ENCODE measurements around the gene KDM4B.

Gene KDM4B

GRCh38 chr19:5085566-5085965 lies 116.7 kb downstream of the KDM4B start:
- DNase-seq (ENCODE audit: low read depth), result no peak
- TF ChIP-seq CTCF (IDR thresholded peaks at IDR 0.05; ENCODE audit: control insufficient read depth, insufficient read depth, low read depth, low read length, missing control alignments), result no peak
- H3K4me3 ChIP-seq (ENCODE audit: control insufficient read depth, low read depth, low read length), result no peak overlapping the region

GRCh38 chr19:5086230-5086629 lies 117.3 kb downstream of the KDM4B start:
- no peak overlapping the region for H3K4me3 ChIP-seq (ENCODE audit: control insufficient read depth, low read depth, low read length)
- TF ChIP-seq CTCF (IDR thresholded peaks at IDR 0.05; ENCODE audit: control insufficient read depth, insufficient read depth, low read depth, low read length, missing control alignments), result no peak

GRCh38 chr19:5086725-5087439 lies 118.0 kb downstream of the KDM4B start:
- no peak for TF ChIP-seq CTCF (IDR thresholded peaks at IDR 0.05; ENCODE audit: control insufficient read depth, insufficient read depth, low read depth, low read length, missing control alignments)
- no peak overlapping the region for H3K4me3 ChIP-seq (ENCODE audit: control insufficient read depth, low read depth, low read length)
- DNase-seq (ENCODE audit: low read depth), result no peak

More at GRCh38 chr19:5086230-5086629, 117.3 kb downstream of the KDM4B start:
- DNase-seq (ENCODE audit: low read depth), result no peak

- no peak overlapping the region for H3K4me3 ChIP-seq (ENCODE audit: control insufficient read depth, low read depth, low read length)
- TF ChIP-seq CTCF (IDR thresholded peaks at IDR 0.05; ENCODE audit: control insufficient read depth, insufficient read depth, low read depth, low read length, missing control alignments), result no peak
- DNase-seq (ENCODE audit: low read depth), result no peak
Measured at GRCh38 chr19:5089283-5089682, 120.4 kb downstream of the KDM4B start.

- no peak for TF ChIP-seq CTCF (IDR thresholded peaks at IDR 0.05; ENCODE audit: control insufficient read depth, insufficient read depth, low read depth, low read length, missing control alignments)
- DNase-seq (ENCODE audit: low read depth), result no peak
- no peak overlapping the region for H3K4me3 ChIP-seq (ENCODE audit: control insufficient read depth, low read depth, low read length)
Measured at GRCh38 chr19:5090465-5091017, 121.6 kb downstream of the KDM4B start.

GRCh38 chr19:5091018-5091683 lies 122.2 kb downstream of the KDM4B start:
- DNase-seq (ENCODE audit: low read depth), result peak; percentile 16
- no peak for TF ChIP-seq CTCF (IDR thresholded peaks at IDR 0.05; ENCODE audit: control insufficient read depth, insufficient read depth, low read depth, low read length, missing control alignments)
- H3K4me3 ChIP-seq (ENCODE audit: control insufficient read depth, low read depth, low read length), result no peak overlapping the region
